ENCODE measurements around the gene RPL38.

RPL38 gene

DNA sequence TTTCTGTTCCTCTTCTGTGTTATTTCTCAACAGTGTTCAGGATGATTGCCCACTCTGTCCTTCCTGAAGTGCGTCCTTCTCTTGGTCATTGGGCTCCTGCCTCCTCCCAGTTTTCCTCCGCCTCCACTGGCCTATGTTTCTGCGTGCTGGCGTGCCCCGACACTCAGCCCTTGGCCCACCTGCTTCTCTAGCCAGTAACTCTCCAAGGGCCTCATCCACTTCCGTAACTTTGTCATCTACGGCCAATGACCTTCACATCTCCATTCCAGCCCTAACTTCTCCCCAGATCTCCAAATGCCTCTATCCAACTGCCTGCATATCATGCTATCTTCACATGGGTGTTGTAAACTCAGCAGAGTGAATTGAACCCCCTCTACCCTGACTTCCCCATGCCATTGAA is 39.6 kb upstream of the RPL38 start:
- Histone ChIP-seq H3K4me1 (ENCODE audit: control insufficient read depth, insufficient read depth, low read length, poor library complexity, severe bottlenecking) (no peaks in the 10 kb centered on the region), H3K27ac (ENCODE audit: insufficient read depth, low read length, poor library complexity, severe bottlenecking) (no peak overlapping the region), H3K27me3 (replicated peaks; ENCODE audit: control insufficient read depth, insufficient read depth, low read length, poor library complexity, severe bottlenecking) (peaks cover 4% of the 10 kb centered on the region), H3K4me3 (ENCODE audit: insufficient read depth, low read depth, low read length, poor library complexity, severe bottlenecking) (no peak overlapping the region), H3K9me3 (ENCODE audit: control insufficient read depth, low read length) (no peaks in the 10 kb centered on the region), H3K36me3 (ENCODE audit: control insufficient read depth, insufficient read depth, low read length) (no peaks in the 10 kb centered on the region)
- no peak for DNase-seq

DNA sequence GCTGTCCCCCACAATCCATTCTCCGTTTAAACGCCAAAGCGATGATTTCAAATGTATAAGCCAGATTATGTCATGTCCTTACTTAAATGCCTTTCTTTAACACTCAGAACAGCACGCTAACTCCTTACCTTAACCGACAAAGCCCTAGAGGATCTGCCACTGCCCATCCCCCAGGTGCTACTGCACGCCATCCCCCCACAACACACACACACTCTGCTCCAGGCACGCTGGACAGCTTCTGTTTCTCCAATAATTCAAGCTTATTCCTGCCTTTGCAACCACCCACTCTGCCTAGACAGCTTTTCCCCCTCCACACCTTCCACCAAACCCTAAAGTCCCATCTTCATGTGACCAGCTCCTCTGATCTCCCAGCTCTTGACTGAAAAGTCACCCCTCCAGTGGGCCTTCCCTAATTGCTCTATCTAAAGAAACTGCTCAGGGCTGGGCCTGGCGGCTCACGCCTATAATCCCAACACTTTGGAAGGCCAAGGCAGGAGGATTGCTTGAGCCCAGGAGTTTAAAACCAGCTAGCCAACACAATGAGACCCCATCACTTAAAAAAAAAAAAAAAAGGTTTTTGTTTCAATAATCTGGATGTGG is 38.9 kb upstream of the RPL38 start:
- DNase-seq = no peak
- H3K4me1 ChIP-seq (ENCODE audit: control insufficient read depth, insufficient read depth, low read length, poor library complexity, severe bottlenecking) = no peaks in the 10 kb centered on the region
- no peaks in the 10 kb centered on the region for H3K36me3 ChIP-seq (ENCODE audit: control insufficient read depth, insufficient read depth, low read length)
- H3K27ac ChIP-seq (ENCODE audit: insufficient read depth, low read length, poor library complexity, severe bottlenecking) = no peak overlapping the region
- H3K9me3 ChIP-seq (ENCODE audit: control insufficient read depth, low read length) = no peaks in the 10 kb centered on the region
- H3K27me3 ChIP-seq (replicated peaks; ENCODE audit: control insufficient read depth, insufficient read depth, low read length, poor library complexity, severe bottlenecking) = peaks cover 4% of the 10 kb centered on the region
- no peak overlapping the region for H3K4me3 ChIP-seq (ENCODE audit: insufficient read depth, low read depth, low read length, poor library complexity, severe bottlenecking)

DNA sequence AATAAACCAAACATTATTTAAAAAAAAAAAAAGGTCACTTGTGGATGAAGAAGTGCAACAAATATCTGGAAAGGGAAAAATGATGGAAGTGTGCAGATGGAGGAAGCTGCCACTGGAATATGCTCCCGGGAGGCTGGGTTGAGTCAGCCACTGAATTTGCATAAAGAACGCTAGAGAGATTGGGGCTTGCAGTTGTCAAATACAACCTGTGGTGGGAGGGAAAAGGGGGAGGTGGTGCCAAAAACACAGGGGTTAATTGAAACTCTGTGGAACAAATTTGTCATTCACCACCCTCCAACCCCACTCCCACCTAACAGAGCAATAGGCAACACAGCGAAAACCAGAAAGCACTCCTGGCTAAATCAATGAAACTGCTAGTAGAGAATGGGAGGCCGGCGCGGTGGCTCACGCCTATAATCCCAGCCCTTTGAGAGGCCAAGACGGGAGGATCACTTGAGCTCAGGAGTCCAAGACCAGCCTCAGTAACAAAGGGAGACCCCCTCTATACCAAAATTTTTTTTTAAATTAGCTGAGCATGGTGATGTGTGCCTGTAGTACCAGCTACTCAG is 37.6 kb upstream of the RPL38 start:
- Histone ChIP-seq H3K4me3 (ENCODE audit: insufficient read depth, low read depth, low read length, poor library complexity, severe bottlenecking) (no peak overlapping the region), H3K9me3 (ENCODE audit: control insufficient read depth, low read length) (no peaks in the 10 kb centered on the region), H3K27me3 (replicated peaks; ENCODE audit: control insufficient read depth, insufficient read depth, low read length, poor library complexity, severe bottlenecking) (peaks cover 4% of the 10 kb centered on the region), H3K27ac (ENCODE audit: insufficient read depth, low read length, poor library complexity, severe bottlenecking) (no peak overlapping the region), H3K36me3 (ENCODE audit: control insufficient read depth, insufficient read depth, low read length) (no peaks in the 10 kb centered on the region), H3K4me1 (ENCODE audit: control insufficient read depth, insufficient read depth, low read length, poor library complexity, severe bottlenecking) (no peaks in the 10 kb centered on the region)
- no peak for DNase-seq

- DNase-seq = no peak
- no peaks in the 10 kb centered on the region for H3K36me3 ChIP-seq (ENCODE audit: control insufficient read depth, insufficient read depth, low read length)
- H3K27me3 ChIP-seq (replicated peaks; ENCODE audit: control insufficient read depth, insufficient read depth, low read length, poor library complexity, severe bottlenecking) = peaks cover 3% of the 10 kb centered on the region
- no peaks in the 10 kb centered on the region for H3K4me1 ChIP-seq (ENCODE audit: control insufficient read depth, insufficient read depth, low read length, poor library complexity, severe bottlenecking)
- H3K4me3 ChIP-seq (ENCODE audit: insufficient read depth, low read depth, low read length, poor library complexity, severe bottlenecking) = no peak overlapping the region
- H3K27ac ChIP-seq (ENCODE audit: insufficient read depth, low read length, poor library complexity, severe bottlenecking) = no peak overlapping the region
- no peaks in the 10 kb centered on the region for H3K9me3 ChIP-seq (ENCODE audit: control insufficient read depth, low read length)
These were observed 32.6 kb upstream of the RPL38 start for GRCh38 chr17:74170924-74171323.

DNA sequence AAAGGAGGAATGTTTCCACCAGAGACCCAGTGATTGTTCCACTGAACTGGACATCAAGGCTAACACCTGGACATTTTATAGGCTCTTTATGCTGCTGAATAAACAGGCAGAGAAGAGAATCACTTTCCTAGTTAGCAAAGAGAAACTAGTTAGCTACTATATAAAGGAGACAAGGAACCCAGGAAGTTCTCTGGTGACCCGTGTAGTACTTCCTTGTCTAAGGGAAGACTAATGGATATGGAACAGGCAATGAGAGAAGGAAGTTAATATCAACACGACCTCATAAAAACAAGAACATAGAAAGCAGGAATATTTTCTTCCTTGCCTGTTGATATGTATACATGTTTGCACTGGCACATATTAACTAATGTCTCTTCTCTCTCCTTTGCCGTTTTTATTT is 30.8 kb upstream of the RPL38 start:
- Histone ChIP-seq H3K4me1 (ENCODE audit: control insufficient read depth, insufficient read depth, low read length, poor library complexity, severe bottlenecking) (no peaks in the 10 kb centered on the region), H3K36me3 (ENCODE audit: control insufficient read depth, insufficient read depth, low read length) (no peaks in the 10 kb centered on the region), H3K9me3 (ENCODE audit: control insufficient read depth, low read length) (no peaks in the 10 kb centered on the region), H3K4me3 (ENCODE audit: insufficient read depth, low read depth, low read length, poor library complexity, severe bottlenecking) (no peak overlapping the region), H3K27me3 (replicated peaks; ENCODE audit: control insufficient read depth, insufficient read depth, low read length, poor library complexity, severe bottlenecking) (peaks cover 11% of the 10 kb centered on the region), H3K27ac (ENCODE audit: insufficient read depth, low read length, poor library complexity, severe bottlenecking) (no peak overlapping the region)
- no peak for DNase-seq

DNA sequence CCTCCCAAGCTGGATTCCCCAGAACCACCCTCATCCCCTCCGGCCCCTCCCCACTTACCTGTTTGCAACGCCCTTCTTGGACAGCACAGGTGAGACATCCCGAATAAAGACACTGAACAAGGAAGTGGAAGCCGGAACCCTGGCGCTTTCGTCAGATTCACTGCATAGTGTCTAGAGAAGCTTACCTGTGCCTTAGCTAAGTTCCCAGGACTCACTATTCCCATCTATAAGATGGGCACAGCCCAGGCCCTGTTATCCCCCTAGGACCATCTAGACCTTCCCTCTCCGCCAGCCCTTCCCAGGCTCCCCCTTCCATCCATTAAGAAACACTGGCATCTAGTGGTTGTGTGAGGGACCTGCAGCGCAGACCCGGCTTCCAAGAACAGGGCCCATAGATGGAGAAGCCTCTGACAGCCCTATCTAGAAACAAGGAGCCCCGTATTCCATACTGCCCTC is 26.9 kb upstream of the RPL38 start:
- Histone ChIP-seq H3K9me3 (ENCODE audit: control insufficient read depth, low read length) (no peaks in the 10 kb centered on the region), H3K27ac (ENCODE audit: insufficient read depth, low read length, poor library complexity, severe bottlenecking) (no peak overlapping the region)

GRCh38 chr17:74177018-74177450 is 26.4 kb upstream of the RPL38 start:
- Histone ChIP-seq H3K9me3 (ENCODE audit: control insufficient read depth, low read length) (no peaks in the 10 kb centered on the region), H3K4me1 (ENCODE audit: control insufficient read depth, insufficient read depth, low read length, poor library complexity, severe bottlenecking) (no peaks in the 10 kb centered on the region), H3K4me3 (ENCODE audit: insufficient read depth, low read depth, low read length, poor library complexity, severe bottlenecking) (no peak overlapping the region), H3K27me3 (replicated peaks; ENCODE audit: control insufficient read depth, insufficient read depth, low read length, poor library complexity, severe bottlenecking) (peaks cover 11% of the 10 kb centered on the region), H3K36me3 (ENCODE audit: control insufficient read depth, insufficient read depth, low read length) (no peaks in the 10 kb centered on the region), H3K27ac (ENCODE audit: insufficient read depth, low read length, poor library complexity, severe bottlenecking) (no peak overlapping the region)
- DNase-seq = no peak

More for the DNA sequence above, 26.9 kb upstream of the RPL38 start:
- Histone ChIP-seq H3K27me3 (replicated peaks; ENCODE audit: control insufficient read depth, insufficient read depth, low read length, poor library complexity, severe bottlenecking) (peaks cover 11% of the 10 kb centered on the region), H3K36me3 (ENCODE audit: control insufficient read depth, insufficient read depth, low read length) (no peaks in the 10 kb centered on the region), H3K4me3 (ENCODE audit: insufficient read depth, low read depth, low read length, poor library complexity, severe bottlenecking) (no peak overlapping the region), H3K4me1 (ENCODE audit: control insufficient read depth, insufficient read depth, low read length, poor library complexity, severe bottlenecking) (no peaks in the 10 kb centered on the region)
- DNase-seq = no peak

DNA sequence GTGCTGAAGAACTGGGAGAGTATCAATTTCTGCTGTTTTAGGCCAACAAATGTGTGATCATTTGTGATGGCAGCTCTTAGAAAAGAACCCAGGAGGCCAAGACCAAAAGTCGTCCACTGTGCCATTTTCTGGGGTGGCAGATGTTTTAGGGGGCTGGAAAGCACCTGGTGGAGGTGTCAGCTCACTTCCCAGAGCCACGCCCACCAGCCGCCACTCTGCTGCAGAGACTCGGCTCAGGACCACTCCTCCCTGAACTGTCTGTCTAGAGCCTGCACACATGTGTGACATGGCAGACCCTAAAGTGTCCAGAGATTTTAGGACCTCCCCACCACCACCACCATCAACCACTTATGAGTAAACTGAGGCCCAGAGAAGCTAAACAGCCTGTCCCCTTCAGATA is 23.9 kb upstream of the RPL38 start:
- no peaks in the 10 kb centered on the region for H3K9me3 ChIP-seq (ENCODE audit: control insufficient read depth, low read length)
- no peaks in the 10 kb centered on the region for H3K36me3 ChIP-seq (ENCODE audit: control insufficient read depth, insufficient read depth, low read length)
- H3K27ac ChIP-seq (ENCODE audit: insufficient read depth, low read length, poor library complexity, severe bottlenecking) = no peak overlapping the region
- no peaks in the 10 kb centered on the region for H3K4me1 ChIP-seq (ENCODE audit: control insufficient read depth, insufficient read depth, low read length, poor library complexity, severe bottlenecking)
- H3K27me3 ChIP-seq (replicated peaks; ENCODE audit: control insufficient read depth, insufficient read depth, low read length, poor library complexity, severe bottlenecking) = peaks cover 11% of the 10 kb centered on the region
- H3K4me3 ChIP-seq (ENCODE audit: insufficient read depth, low read depth, low read length, poor library complexity, severe bottlenecking) = no peak overlapping the region
- DNase-seq = no peak

GRCh38 chr17:74180336-74180735 is 23.1 kb upstream of the RPL38 start:
- Histone ChIP-seq H3K4me1 (ENCODE audit: control insufficient read depth, insufficient read depth, low read length, poor library complexity, severe bottlenecking) (no peaks in the 10 kb centered on the region), H3K27ac (ENCODE audit: insufficient read depth, low read length, poor library complexity, severe bottlenecking) (no peak overlapping the region), H3K4me3 (ENCODE audit: insufficient read depth, low read depth, low read length, poor library complexity, severe bottlenecking) (no peak overlapping the region), H3K27me3 (replicated peaks; ENCODE audit: control insufficient read depth, insufficient read depth, low read length, poor library complexity, severe bottlenecking) (peaks cover 8% of the 10 kb centered on the region), H3K36me3 (ENCODE audit: control insufficient read depth, insufficient read depth, low read length) (no peaks in the 10 kb centered on the region), H3K9me3 (ENCODE audit: control insufficient read depth, low read length) (no peaks in the 10 kb centered on the region)
- no peak for DNase-seq

DNA sequence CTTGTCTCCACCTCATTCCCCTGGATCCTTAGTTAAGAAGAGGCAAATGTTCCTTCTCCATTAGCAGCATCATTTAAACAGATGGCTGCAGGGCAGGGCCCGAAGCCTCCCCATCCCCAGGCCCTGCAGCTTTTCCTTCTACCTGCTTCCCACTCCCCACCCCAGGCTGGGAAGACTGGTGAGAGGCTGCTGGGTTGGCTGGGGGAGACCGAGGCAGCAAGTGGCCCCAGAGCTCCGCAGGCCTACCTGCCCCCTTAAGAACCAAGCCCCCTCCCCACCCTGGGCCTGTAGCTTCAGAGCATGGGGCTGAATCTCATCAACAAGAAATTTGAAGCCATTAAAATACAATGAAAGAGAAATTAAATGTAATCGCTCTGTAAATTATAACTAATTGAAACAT is 22.1 kb upstream of the RPL38 start:
- H3K4me1 ChIP-seq (ENCODE audit: control insufficient read depth, insufficient read depth, low read length, poor library complexity, severe bottlenecking) = no peaks in the 10 kb centered on the region
- no peak overlapping the region for H3K4me3 ChIP-seq (ENCODE audit: insufficient read depth, low read depth, low read length, poor library complexity, severe bottlenecking)
- no peaks in the 10 kb centered on the region for H3K9me3 ChIP-seq (ENCODE audit: control insufficient read depth, low read length)
- no peak for DNase-seq
- no peaks in the 10 kb centered on the region for H3K36me3 ChIP-seq (ENCODE audit: control insufficient read depth, insufficient read depth, low read length)
- no peak overlapping the region for H3K27ac ChIP-seq (ENCODE audit: insufficient read depth, low read length, poor library complexity, severe bottlenecking)
- H3K27me3 ChIP-seq (replicated peaks; ENCODE audit: control insufficient read depth, insufficient read depth, low read length, poor library complexity, severe bottlenecking) = peaks cover 6% of the 10 kb centered on the region
